HepG2 (cell line): ENCODE measurements around the gene ATP11A.

Source experiments
- CTCF ChIP-seq: sonication (generic); formaldehyde crosslinking; IDR thresholded peaks from 2 replicates; pipeline ENCODE4 v1.5.0; 2020; ENCODE audit warnings: mild to moderate bottlenecking, missing genetic modification reagents, moderate library complexity
- USF2 ChIP-seq, 2 experiments: sonication (generic) in 1 of 2; formaldehyde crosslinking in 1 of 2; IDR thresholded peaks; 2 replicates each; pipeline versions ENCODE4 v1.5.1 to v1.6.1; 2011 to 2020; ENCODE audit warnings: borderline replicate concordance in 1 of 2, low read depth in 1 of 2, low read length in 1 of 2, mild to moderate bottlenecking in 1 of 2, missing genetic modification reagents in 1 of 2, moderate library complexity in 1 of 2
- ZNF280D ChIP-seq: sonication (generic); formaldehyde crosslinking; IDR thresholded peaks from 2 replicates; pipeline ENCODE4 v1.5.1; 2020; ENCODE audit warnings: mild to moderate bottlenecking, missing genetic modification reagents

GRCh38 chr13:112924365-112924764 is 234.5 kb downstream of the ATP11A start:
- TF ChIP-seq USF2 (IDR thresholded peaks at IDR 0.05; ENCODE audit: low read depth, low read length) (no peak), USF2 (CRISPR knock-in tag; IDR thresholded peaks at IDR 0.05; ENCODE audit: borderline replicate concordance) (no peak), ZNF280D (CRISPR knock-in tag) (no peak), CTCF (CRISPR knock-in tag) (no peak)
